Activated T-cell treated with anti-CD3 and anti-CD28 coated beads for 24 hours (primary cell): Measurements from ENCODE around the gene SMIM10L1.

Experiments
- DNase-seq: peaks from one replicate; pipeline ENCODE4 v3.0.0-alpha.2; 2020; ENCODE audit warnings: low read depth

Gene SMIM10L1

DNA sequence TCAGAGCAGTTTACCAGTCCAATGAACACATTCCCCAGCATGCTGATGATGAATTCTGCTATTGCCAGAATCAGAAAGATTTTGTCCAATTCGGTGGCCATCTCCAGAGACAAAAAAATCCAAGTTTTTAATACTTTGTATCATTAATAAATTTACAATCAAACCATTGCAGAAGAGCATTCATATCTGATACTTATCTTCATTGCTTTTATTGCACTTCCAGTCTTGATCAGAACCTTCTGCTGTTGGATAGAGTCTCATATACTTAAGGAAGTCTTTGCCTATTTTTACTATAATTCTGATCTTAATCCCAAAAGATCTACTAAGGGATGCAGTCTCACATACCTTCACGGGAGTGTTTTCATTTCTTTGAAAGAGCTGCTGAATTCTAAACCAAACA is 15.8 kb downstream of the SMIM10L1 start, which contains the start of gene TAS2R42:
Gene TAS2R42, minus strand, starts transcription at position 101 of the 400 bp plus-strand sequence. Its CDS starts 0 bp downstream, at position 101.
- DNase-seq: no peak

DNA sequence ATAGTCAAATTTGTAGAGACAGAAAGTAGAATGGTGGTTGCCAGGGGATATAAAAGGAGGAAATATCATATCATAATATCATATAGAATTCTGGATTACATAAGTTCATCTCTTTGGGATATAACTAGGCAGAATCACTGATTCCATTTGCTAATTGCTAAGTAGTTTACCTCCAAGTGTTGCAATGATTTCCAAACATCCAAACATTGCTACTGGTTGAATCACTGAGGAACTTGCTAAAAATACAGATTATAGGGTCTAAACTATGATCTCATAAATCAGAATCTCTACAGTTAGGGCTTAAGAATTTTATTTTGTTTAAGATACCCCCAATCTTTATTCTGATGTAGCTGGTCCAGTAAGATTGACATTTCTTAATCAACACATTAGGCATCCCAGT is 31.8 kb downstream of the SMIM10L1 start:
- DNase-seq: no peak

DNA sequence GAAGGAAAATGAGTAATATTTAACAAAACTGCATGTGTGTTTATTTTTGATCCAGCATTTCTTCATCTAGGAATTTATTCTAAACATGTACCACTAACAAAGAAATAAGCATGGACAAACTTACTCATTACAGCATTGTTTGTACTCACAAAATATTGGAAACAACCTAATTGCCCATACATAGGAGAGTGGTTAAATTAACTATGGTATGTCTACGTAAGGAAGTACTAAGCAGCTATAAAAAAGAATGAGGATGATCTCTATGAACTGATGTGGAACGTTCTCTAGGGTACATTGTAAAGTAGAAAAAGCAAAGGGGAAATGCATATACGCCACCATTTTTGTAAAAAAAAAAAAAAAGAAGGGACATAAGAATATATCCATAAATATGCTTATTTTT is 33.2 kb downstream of the SMIM10L1 start:
- no peak for DNase-seq

DNA sequence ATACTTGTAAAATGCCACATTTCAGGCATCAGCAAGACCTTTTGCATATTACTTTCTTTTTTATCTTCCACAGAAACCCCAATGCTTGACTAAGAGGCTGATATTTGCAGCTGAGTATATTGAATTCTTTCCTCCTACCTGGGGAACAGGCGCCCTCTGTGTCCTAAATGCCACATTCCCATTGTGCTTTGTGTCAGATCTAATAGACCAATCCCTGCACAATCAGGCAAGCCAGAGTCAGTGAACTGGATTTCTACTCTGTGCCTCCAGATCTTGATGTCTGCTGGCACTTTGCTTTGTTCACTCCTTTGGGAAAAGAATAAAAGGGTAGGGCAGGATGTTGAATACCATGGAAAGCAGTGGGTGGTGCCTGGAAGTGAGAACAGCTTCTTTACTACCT is 38.1 kb downstream of the SMIM10L1 start:
- DNase-seq: no peak
